Stimulated activated CD4-positive, alpha-beta T cell treated with anti-CD3 and anti-CD28 coated beads, Interleukin-1b, Interleukin-23, amount 100 ng/mL, for 24 hours (primary cell): ENCODE data around the gene ATAD2B.

ENCODE experiments used
- DNase-seq, 4 experiments: peaks; one replicate each; pipeline ENCODE4 v3.0.0-alpha.2; 2020; ENCODE audit warnings: low read depth in 4 of 4, low spot score in 1 of 4

The ATAD2B gene

GRCh38 chr2:23838581-23838980 is 88.3 kb downstream of the ATAD2B start:
- DNase-seq = no peak

- no peak for DNase-seq
Measured at GRCh38 chr2:23837871-23838270, 89.1 kb downstream of the ATAD2B start.

- no peak for DNase-seq
Measured at GRCh38 chr2:23836971-23837565, 89.9 kb downstream of the ATAD2B start.

- DNase-seq = no peak
Measured at GRCh38 chr2:23836505-23836904, 90.4 kb downstream of the ATAD2B start.

- no peak for DNase-seq
Measured at GRCh38 chr2:23835988-23836387, 90.9 kb downstream of the ATAD2B start.

GRCh38 chr2:23835423-23835822 is 91.5 kb downstream of the ATAD2B start:
- no peak for DNase-seq

GRCh38 chr2:23828986-23829385 is 97.9 kb downstream of the ATAD2B start:
- no peak for DNase-seq

- DNase-seq = no peak
Measured at GRCh38 chr2:23828256-23828980, 98.5 kb downstream of the ATAD2B start.

GRCh38 chr2:23827287-23827686 is 99.6 kb downstream of the ATAD2B start:
- no peak for DNase-seq

GRCh38 chr2:23826771-23827170 is 100.2 kb downstream of the ATAD2B start:
- DNase-seq = no peak

- no peak for DNase-seq
Measured at GRCh38 chr2:23826040-23826439, 100.9 kb downstream of the ATAD2B start.

- peak in 1 of 4 experiments; percentile 14 for DNase-seq
Measured at GRCh38 chr2:23824777-23825212, 102.1 kb downstream of the ATAD2B start.

- no peak for DNase-seq
Measured at GRCh38 chr2:23823863-23824262, 103.1 kb downstream of the ATAD2B start.

GRCh38 chr2:23814963-23815362 is 112.0 kb downstream of the ATAD2B start:
- no peak for DNase-seq

GRCh38 chr2:23813438-23813837 is 113.5 kb downstream of the ATAD2B start:
- DNase-seq = no peak

- no peak for DNase-seq
Measured at GRCh38 chr2:23809150-23809549, 117.8 kb downstream of the ATAD2B start.

- no peak for DNase-seq
Measured at GRCh38 chr2:23806665-23807249, 120.2 kb downstream of the ATAD2B start.

- DNase-seq = no peak
Measured at GRCh38 chr2:23806201-23806600, 120.7 kb downstream of the ATAD2B start.

GRCh38 chr2:23803965-23804542 is 122.9 kb downstream of the ATAD2B start:
- DNase-seq = no peak

GRCh38 chr2:23803264-23803964 is 123.5 kb downstream of the ATAD2B start:
- DNase-seq = no peak

- DNase-seq = no peak
Measured at GRCh38 chr2:23801396-23801795, 125.5 kb downstream of the ATAD2B start.

GRCh38 chr2:23794234-23794633 is 132.7 kb downstream of the ATAD2B start:
- no peak for DNase-seq
